Activated naive CD8-positive, alpha-beta T cell treated with anti-CD3 and anti-CD28 coated beads, Interleukin-2, amount 50 U/mL, for 24 hours (primary cell): ENCODE results near the gene PROK2.
A peak's percentile ranks its signal among the peaks of the same experiment; 100 is the strongest.

Experiments used
- ATAC-seq: fragments of 150-1000 bp; cut with Tn5 transposase; one replicate; pipeline ENCODE4 v1.10.0; 2021
- DNase-seq: peaks from one replicate; pipeline ENCODE4 v3.0.0; 2021
- H3K27ac Mint-ChIP-seq: one replicate; pipeline ENCODE4 v1.8.0; 2021; ENCODE audit warnings: mild to moderate bottlenecking, mixed read lengths
- H3K27me3 Mint-ChIP-seq: one replicate; pipeline ENCODE4 v1.8.0; 2021; ENCODE audit warnings: mixed read lengths
- H3K36me3 Mint-ChIP-seq: one replicate; pipeline ENCODE4 v1.8.0; 2021; ENCODE audit warnings: low read depth, mixed read lengths
- H3K4me1 Mint-ChIP-seq: one replicate; pipeline ENCODE4 v1.8.0; 2021; ENCODE audit warnings: mixed read lengths
- H3K4me3 Mint-ChIP-seq: one replicate; pipeline ENCODE4 v1.8.0; 2021; ENCODE audit warnings: mild to moderate bottlenecking, moderate library complexity, mixed read lengths
- H3K9me3 Mint-ChIP-seq: one replicate; pipeline ENCODE4 v1.8.0; 2021; ENCODE audit warnings: mixed read lengths

The PROK2 gene

GRCh38 chr3:71734881-71735280 is 50.1 kb downstream of the PROK2 start:
- Mint-ChIP-seq H3K4me1 (peaks cover 6% of the 10 kb centered on the region), H3K4me3 (no peak overlapping the region), H3K9me3 (peaks cover 12% of the 10 kb centered on the region), H3K27ac (no peak overlapping the region), H3K36me3 (no peaks in the 10 kb centered on the region), H3K27me3 (peaks cover 6% of the 10 kb centered on the region)
- DNase-seq (no peak), ATAC-seq (no peak)

DNA sequence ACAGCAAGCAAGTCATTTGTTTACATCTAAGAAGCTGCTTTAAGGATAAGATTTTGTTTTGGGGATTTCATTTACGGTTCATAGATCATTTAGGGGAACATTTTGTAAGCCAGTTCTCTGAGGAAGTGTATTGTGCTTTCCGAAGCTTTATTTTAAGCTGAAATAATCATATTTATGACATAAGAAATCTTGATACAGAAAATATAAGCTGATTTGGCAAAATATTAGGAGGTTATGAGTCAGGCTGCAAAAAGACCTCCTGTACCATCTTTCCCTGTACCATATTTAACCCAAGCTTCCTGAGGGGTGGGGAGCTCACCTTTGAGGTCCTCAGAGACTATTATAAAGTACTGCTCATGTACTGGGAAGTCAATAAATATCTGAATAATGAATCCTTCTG is 51.6 kb downstream of the PROK2 start:
- H3K4me1 Mint-ChIP-seq, result peaks cover 13% of the 10 kb centered on the region
- DNase-seq (no peak), ATAC-seq (no peak)
- H3K27me3 Mint-ChIP-seq, result peaks cover 6% of the 10 kb centered on the region
- H3K36me3 Mint-ChIP-seq, result no peaks in the 10 kb centered on the region
- H3K27ac Mint-ChIP-seq, result no peak overlapping the region
- H3K9me3 Mint-ChIP-seq, result peaks cover 12% of the 10 kb centered on the region
- no peak overlapping the region for H3K4me3 Mint-ChIP-seq

GRCh38 chr3:71732637-71733036 is 52.3 kb downstream of the PROK2 start:
- Mint-ChIP-seq H3K27ac (no peak overlapping the region), H3K4me1 (peaks cover 15% of the 10 kb centered on the region), H3K4me3 (no peak overlapping the region), H3K9me3 (peaks cover 8% of the 10 kb centered on the region), H3K36me3 (no peaks in the 10 kb centered on the region), H3K27me3 (peaks cover 4% of the 10 kb centered on the region)
- no peak for ATAC-seq
- DNase-seq, result no peak

DNA sequence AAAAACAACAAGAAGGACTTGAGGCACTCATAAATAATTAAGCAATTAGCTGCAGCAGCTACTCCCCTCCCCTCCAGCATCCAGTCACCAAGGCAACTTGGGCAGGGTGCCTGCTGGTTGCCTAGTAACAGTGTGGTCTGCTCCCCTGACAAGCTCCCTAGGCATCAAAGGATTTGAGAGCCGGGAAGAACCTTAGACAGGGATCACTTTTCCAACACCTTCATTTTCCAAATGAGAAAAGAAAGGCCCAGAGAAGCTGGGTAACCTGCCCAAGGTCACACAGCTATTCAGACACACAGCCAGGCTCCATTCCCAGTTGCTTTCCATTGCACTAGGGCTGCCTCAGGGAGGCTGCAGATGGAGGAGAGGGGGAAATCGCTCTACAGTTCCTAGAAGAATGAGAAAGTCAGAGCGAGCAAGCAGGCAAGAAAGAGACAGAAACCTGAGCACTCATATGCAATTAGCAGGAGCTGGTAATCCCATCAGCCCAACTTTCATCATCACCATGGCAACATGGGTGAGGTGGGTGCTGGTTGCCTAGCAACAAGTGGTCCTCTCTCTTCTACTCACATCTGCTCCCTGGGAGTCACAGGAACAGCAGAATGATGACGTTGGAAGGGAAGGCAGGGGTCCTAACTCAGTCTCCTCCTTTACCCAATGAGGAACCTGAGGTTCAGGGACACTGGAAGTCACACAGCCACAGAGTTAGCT is 56.2 kb downstream of the PROK2 start:
- no peak overlapping the region for H3K4me3 Mint-ChIP-seq
- H3K36me3 Mint-ChIP-seq, result no peaks in the 10 kb centered on the region
- H3K9me3 Mint-ChIP-seq, result no peaks in the 10 kb centered on the region
- H3K27me3 Mint-ChIP-seq, result no peaks in the 10 kb centered on the region
- DNase-seq (no peak), ATAC-seq (no peak)
- H3K27ac Mint-ChIP-seq, result no peak overlapping the region
- peaks cover 34% of the 10 kb centered on the region for H3K4me1 Mint-ChIP-seq

DNA sequence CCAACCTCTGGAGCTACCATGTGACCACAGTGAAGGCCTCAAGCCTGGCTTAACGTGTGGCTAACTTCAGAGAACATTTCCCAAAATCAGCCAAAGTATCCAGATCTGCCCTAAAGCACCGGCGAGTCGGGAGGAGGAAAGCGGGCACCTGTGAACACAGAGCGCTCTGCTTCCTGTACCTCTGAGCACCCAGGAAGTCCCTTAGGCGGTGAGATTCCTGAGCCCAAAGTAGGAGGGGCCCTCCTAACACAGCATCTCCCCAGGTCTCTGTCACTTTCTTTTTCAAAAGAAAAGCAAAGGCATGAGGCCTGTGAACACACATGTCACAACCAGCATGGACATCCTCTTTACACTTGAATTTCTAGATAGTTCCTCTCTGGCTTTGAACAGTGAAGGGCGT is 58.8 kb downstream of the PROK2 start:
- peak; percentile 26 for ATAC-seq
- DNase-seq, result peak; percentile 31
- no peaks in the 10 kb centered on the region for H3K9me3 Mint-ChIP-seq

GRCh38 chr3:71725271-71725991 is 59.5 kb downstream of the PROK2 start, which contains the start of gene EIF4E3:
TSS of gene EIF4E3 (minus strand) at chr3:71725402. CDS start at chr3:71725367, 35 bp downstream.
- peak; percentile 27 for ATAC-seq
- Mint-ChIP-seq H3K27ac (peak within 1 kb of the TSS; percentile 92), H3K9me3 (no peaks in the 10 kb centered on the region), H3K36me3 (no peaks in the 10 kb centered on the region), H3K4me1 (peaks cover 65% of the 10 kb centered on the region), H3K4me3 (peak within 1 kb of the TSS; percentile 91), H3K27me3 (no peaks in the 10 kb centered on the region)
- DNase-seq, result peak; percentile 42

More for the DNA sequence above, 58.8 kb downstream of the PROK2 start:
- H3K4me3 Mint-ChIP-seq, result peak overlapping the region; percentile 91
- no peaks in the 10 kb centered on the region for H3K36me3 Mint-ChIP-seq
- H3K27ac Mint-ChIP-seq, result peak overlapping the region; percentile 92
- H3K27me3 Mint-ChIP-seq, result no peaks in the 10 kb centered on the region
- H3K4me1 Mint-ChIP-seq, result peaks cover 60% of the 10 kb centered on the region

DNA sequence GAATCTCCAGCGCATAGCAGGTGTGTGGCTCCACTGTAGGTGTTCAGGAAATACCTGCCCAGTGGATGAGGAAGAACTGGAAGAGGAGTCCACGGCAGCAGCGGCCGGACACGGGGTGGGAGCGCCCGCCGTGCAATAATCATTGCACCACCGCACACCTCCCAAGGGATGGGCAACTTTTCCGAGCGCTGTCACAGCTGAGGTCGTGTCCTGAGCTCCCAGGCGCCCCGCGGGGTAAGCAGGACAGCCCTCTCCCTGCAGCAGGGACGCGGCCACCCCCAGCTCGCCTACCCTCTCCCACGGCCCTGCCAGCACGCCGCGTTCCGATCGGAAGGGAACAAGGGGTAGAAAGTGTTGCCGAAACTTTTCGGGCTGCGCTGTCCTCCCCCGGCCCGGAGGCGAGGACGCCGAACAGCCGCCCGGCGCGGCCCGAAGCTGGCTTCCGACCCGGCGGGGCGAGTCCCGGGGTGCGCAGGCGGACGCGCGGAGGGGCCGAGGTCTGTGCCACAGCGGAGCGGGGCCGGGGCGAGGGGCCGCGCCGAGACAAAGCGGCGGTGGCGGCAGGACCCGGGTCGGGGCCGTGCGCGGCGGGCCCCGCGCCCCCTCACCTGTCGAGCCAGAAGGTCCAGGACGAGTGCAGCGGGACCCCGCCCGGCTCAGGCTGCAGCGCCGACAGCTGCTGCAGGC is 60.2 kb downstream of the PROK2 start:
- Mint-ChIP-seq H3K36me3 (no peaks in the 10 kb centered on the region), H3K4me3 (peak overlapping the region; percentile 79), H3K27me3 (no peaks in the 10 kb centered on the region), H3K9me3 (no peaks in the 10 kb centered on the region), H3K27ac (peak overlapping the region; percentile 87), H3K4me1 (peaks cover 62% of the 10 kb centered on the region)
- ATAC-seq (peak; percentile 30), DNase-seq (peak; percentile 53)

DNA sequence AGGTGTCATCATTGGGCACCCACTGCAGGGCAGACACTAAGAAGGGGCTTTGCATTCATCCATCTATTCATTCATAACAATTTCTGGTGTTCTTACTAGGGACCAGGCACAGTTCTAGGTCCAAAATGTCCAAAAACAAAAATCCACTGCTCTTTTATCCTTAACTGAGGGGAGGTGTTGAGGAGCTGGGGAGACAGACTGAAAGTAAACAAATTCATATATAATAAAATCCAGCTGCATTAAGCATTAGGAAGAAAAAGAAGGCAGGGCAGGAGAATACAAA is 60.8 kb downstream of the PROK2 start:
- ATAC-seq (no peak), DNase-seq (no peak)
- H3K27me3 Mint-ChIP-seq, result no peaks in the 10 kb centered on the region
- H3K4me3 Mint-ChIP-seq, result peak overlapping the region; percentile 79
- H3K9me3 Mint-ChIP-seq, result no peaks in the 10 kb centered on the region
- no peaks in the 10 kb centered on the region for H3K36me3 Mint-ChIP-seq
- H3K4me1 Mint-ChIP-seq, result peaks cover 62% of the 10 kb centered on the region
- H3K27ac Mint-ChIP-seq, result peak overlapping the region; percentile 87

DNA sequence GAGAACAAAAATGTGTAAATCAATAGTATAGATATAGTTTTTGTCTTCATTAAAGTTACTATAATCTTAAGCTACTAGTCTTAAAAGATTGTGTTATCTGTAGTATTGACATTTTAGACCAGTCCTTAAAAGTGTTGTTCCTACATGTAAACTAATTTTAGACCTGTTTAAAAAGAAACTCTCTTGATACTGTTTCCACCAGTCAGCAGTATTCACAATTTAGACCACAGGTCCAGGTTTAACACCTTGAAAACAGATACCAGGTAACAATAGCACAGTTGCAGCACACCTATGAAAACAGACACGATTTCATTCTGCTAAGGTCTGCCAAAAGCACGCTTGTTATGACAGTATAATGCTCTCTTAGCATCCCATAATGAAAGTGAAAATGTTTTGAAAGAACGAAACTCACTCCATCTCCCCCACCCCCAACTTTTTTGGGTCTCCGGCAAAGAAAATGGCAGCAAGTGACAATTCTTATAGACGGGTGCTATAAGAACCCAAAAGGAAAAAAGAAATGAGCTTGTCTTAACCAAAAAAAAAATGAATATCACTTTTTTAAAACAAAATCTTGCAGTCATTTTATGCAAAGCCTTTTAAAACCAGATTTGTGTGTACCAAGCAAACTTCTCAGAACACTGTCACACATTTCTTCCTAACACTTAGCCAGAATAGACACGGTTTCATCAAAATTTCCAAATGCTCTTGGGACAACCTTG is 61.3 kb downstream of the PROK2 start:
- Mint-ChIP-seq H3K9me3 (no peaks in the 10 kb centered on the region), H3K4me3 (peak overlapping the region; percentile 79)
- DNase-seq, result peak; percentile 47

DNA sequence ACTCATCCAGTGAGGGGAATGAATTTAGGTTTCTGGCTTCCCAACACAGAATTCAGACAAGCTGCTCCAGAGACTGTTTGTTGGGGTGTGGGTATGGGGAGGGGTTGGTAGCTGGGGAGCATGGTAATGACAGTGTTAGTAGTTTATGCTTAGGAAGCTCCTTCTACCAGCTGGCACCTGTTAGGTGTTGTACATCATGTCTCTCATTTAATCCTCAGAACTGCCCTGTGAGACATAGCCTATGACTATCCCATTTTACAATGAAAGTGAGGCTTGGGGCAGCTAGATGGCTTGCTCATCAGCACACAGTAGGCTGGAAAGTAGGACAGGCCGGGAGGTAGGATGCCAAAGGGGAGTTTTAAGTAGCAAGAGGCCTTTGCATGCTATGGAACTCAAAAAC is 62.3 kb downstream of the PROK2 start:
- peaks cover 72% of the 10 kb centered on the region for H3K4me1 Mint-ChIP-seq
- ATAC-seq (no peak), DNase-seq (no peak)
- no peaks in the 10 kb centered on the region for H3K9me3 Mint-ChIP-seq
- peak overlapping the region; percentile 87 for H3K27ac Mint-ChIP-seq
- no peaks in the 10 kb centered on the region for H3K27me3 Mint-ChIP-seq
- peak overlapping the region; percentile 57 for H3K4me3 Mint-ChIP-seq
- no peaks in the 10 kb centered on the region for H3K36me3 Mint-ChIP-seq

More for the DNA sequence above, 61.3 kb downstream of the PROK2 start:
- no peaks in the 10 kb centered on the region for H3K27me3 Mint-ChIP-seq
- peak overlapping the region; percentile 87 for H3K27ac Mint-ChIP-seq
- peaks cover 67% of the 10 kb centered on the region for H3K4me1 Mint-ChIP-seq
- ATAC-seq, result peak; percentile 44
- no peaks in the 10 kb centered on the region for H3K36me3 Mint-ChIP-seq
